Psoas muscle (tissue), 8 donors: ENCODE results near the gene RBM44. TPM values are rescaled to one million over a fixed set of nuclear protein-coding genes. Genes with fewer than 3 reads are reported as not detected.
A peak's percentile ranks its signal among the peaks of the same experiment; 100 is the strongest.

Experiments used
- ATAC-seq, 4 donors: fragments of 200-7000 bp; cut with Tn5 transposase; one replicate each; pipeline ENCODE4 v1.9.1; 2020; ENCODE audit warnings: moderate library complexity in 3 of 4, mild to moderate bottlenecking in 2 of 4
- DNase-seq, 2 donors: peaks; one replicate each; pipeline ENCODE4 v3.0.0-alpha.2; 2020
- H3K27ac ChIP-seq: fragments of 200-600 bp; one replicate; pipeline ENCODE4 v1.8.0; 2022
- H3K27me3 ChIP-seq, 3 donors: fragments of 200-600 bp in 1 of 3; one replicate each; pipeline versions ENCODE4 v1.6.1 to v1.8.0; 2013 to 2022; ENCODE audit warnings: low read length in 2 of 3, mild to moderate bottlenecking in 2 of 3, moderate library complexity in 1 of 3; ENCODE audit not compliant: insufficient read depth in 3 of 3
- H3K36me3 ChIP-seq, 2 donors: fragments of 200-600 bp in 1 of 2; one replicate each; pipeline versions ENCODE4 v1.6.1 to v1.8.0; 2013 to 2022; ENCODE audit warnings: low read depth in 1 of 2, mild to moderate bottlenecking in 1 of 2, moderate library complexity in 1 of 2; ENCODE audit not compliant: insufficient read depth in 1 of 2
- H3K4me1 ChIP-seq: fragments of 200-600 bp; one replicate; pipeline ENCODE4 v1.8.0; 2022
- H3K4me3 ChIP-seq: fragments of 200-600 bp; one replicate; pipeline ENCODE4 v1.8.0; 2022; ENCODE audit warnings: mild to moderate bottlenecking
- H3K9me3 ChIP-seq: fragments of 200-600 bp; one replicate; pipeline ENCODE4 v1.8.0; 2022
- CTCF ChIP-seq: fragments of 200-600 bp; IDR thresholded peaks from one replicate; pipeline ENCODE4 v1.8.0; 2022; ENCODE audit warnings: antibody characterized with exemption
- WGBS, 3 donors: extraction: QIAGEN DNeasy Blood & Tissue Kit; methylation state at CpG; one replicate each; pipeline versions ENCODE4 v1.1.6 to v1.1.7; 2013; 5-methylcytosine and 5-hydroxymethylcytosine counted together
- intact Hi-C, 2 donors: fragments of 100-400 bp; cut with DNase I; formaldehyde crosslinking; loops; one replicate each; pipeline versions ENCODE4 v1.11.0 to v1.14.2; 2022
- polyA plus RNA-seq, 3 donors: library from polyadenylated mRNA; stranded (reverse); fragments of 200-250 nt; gene quantifications; one replicate each; pipeline ENCODE4 v1.2.3, GENCODE V29; 2013
- total RNA-seq, 4 donors: library from RNA; stranded (reverse); fragmentation: NEBNext Ultra II Directional in 2 of 4; extraction: Animal tissue kit (Norgen Biotek cat#: 25700) in 2 of 4; gene quantifications; one replicate each; pipeline versions ENCODE4 v1.2.1 to v1.2.4, GENCODE V29; 2021 to 2023
- donor health status: healthy with polysubstance abuse.
- donor health status: DM: no; HTN: no; CAD: no; lungs with moderate emphysema.
- donor health status: Bipolar disorder and iron deficiency.
- donor health status: healthy.
- donor health status: DM: yes; HTN: yes; CAD: no.
- donor health status: DM: no; HTN: no; CAD: no.
- donor health status: DM: no; HTN: no; CAD: no.
- donor health status: DM: yes; HTN: yes; CAD: no.

Gene RBM44
- total and polyA plus RNA-seq, 7 donors, result 0.06 to 0.58 (median 0.38) TPM

GRCh38 chr2:237879991-237880560, 81.5 kb downstream of the RBM44 start:
- DNase-seq (no peak), ATAC-seq (no peak)
- Histone ChIP-seq H3K27me3 (no peaks in the 10 kb centered on the region), H3K4me1 (peaks cover 9% of the 10 kb centered on the region), H3K4me3 (no peak overlapping the region), H3K27ac (no peak overlapping the region), H3K9me3 (no peaks in the 10 kb centered on the region), H3K36me3 (peaks cover 2 to 21% of the 10 kb centered on the region in 2 donors)
- 92 to 96% (median 93%) methylated on average over 12 of the region's 12 CpGs for WGBS, 3 donors
- intact Hi-C loops, result no loop called here
- TF ChIP-seq CTCF, result no peak

GRCh38 chr2:237882510-237883481, 84.2 kb downstream of the RBM44 start:
- intact Hi-C loops, result no loop called here
- no peak for ATAC-seq
- peaks cover 2 to 18% of the 10 kb centered on the region in 2 donors for H3K36me3 ChIP-seq
- TF ChIP-seq CTCF, result no peak
- H3K27ac ChIP-seq, result peak overlapping the region; percentile 36
- H3K9me3 ChIP-seq, result no peaks in the 10 kb centered on the region
- peak in 1 of 2 donors; percentile 50 for DNase-seq
- WGBS, 3 donors, result 72 to 84% (median 80%) methylated on average over 20 of the region's 20 CpGs
- no peak overlapping the region for H3K4me3 ChIP-seq
- no peaks in the 10 kb centered on the region for H3K27me3 ChIP-seq
- H3K4me1 ChIP-seq, result peaks cover 31% of the 10 kb centered on the region

- no peak for TF ChIP-seq CTCF
- ATAC-seq (no peak), DNase-seq (no peak)
- 93 to 95% (median 93%) methylated on average over 10 of the region's 10 CpGs for WGBS, 3 donors
- Histone ChIP-seq H3K36me3 (peaks cover 2 to 12% of the 10 kb centered on the region in 2 donors), H3K4me3 (no peak overlapping the region), H3K27ac (peak overlapping the region; percentile 21), H3K4me1 (peaks cover 35% of the 10 kb centered on the region), H3K27me3 (no peaks in the 10 kb centered on the region), H3K9me3 (no peaks in the 10 kb centered on the region)
- intact Hi-C loops, result no loop called here
Observed at GRCh38 chr2:237883951-237884446, 85.4 kb downstream of the RBM44 start.

- Histone ChIP-seq H3K4me3 (no peak overlapping the region), H3K27ac (peak overlapping the region; percentile 92), H3K4me1 (peaks cover 35% of the 10 kb centered on the region), H3K36me3 (peaks cover 2 to 12% of the 10 kb centered on the region in 2 donors), H3K27me3 (no peaks in the 10 kb centered on the region), H3K9me3 (no peaks in the 10 kb centered on the region)
- no peak for DNase-seq
- TF ChIP-seq CTCF, result no peak
- WGBS, 3 donors, result 74 to 79% (median 79%) methylated on average over 13 of the region's 13 CpGs
- no peak for ATAC-seq
- intact Hi-C loops, result no loop called here
Observed at GRCh38 chr2:237884681-237885080, 86.1 kb downstream of the RBM44 start.
